ENCODE measurements around the gene NARS2.
"Not testable (repeated sequence)": the region's sequence is repeated elsewhere in the genome, so short reads cannot be mapped to it uniquely, and the experiment has no call there.

NARS2 gene

DNA sequence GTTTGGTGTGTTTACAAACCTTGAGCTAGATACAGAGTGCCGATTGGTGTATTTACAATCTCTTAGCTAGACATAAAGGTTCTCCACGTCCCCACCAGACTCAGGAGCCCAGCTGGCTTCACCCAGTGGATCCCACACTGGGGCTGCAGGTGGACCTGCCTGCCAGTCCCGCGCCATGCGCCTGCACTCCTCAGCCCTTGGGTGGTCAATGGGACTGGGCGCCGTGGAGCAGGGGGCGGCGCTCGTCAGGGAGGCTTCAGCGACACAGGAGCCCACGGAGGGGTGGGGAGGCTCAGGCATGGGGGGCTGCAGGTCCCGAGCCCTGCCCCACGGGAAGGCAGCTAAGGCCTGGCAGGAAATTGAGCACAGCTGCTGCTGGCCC, 109.9 kb downstream of the NARS2 start:
- not testable (repeated sequence) for H4K91ac ChIP-seq (ENCODE audit: low read length); H3K79me1 ChIP-seq (replicated peaks; ENCODE audit: low read length, poor library complexity, severe bottlenecking); H3K4me3 ChIP-seq (ENCODE audit: insufficient read depth in 1 of 2, low read depth in 1 of 2, low read length in 2 of 2); H3K36me3 ChIP-seq (ENCODE audit: control insufficient read depth in 1 of 2, insufficient read depth in 2 of 2, low read depth in 1 of 2, low read length in 2 of 2); H2BK12ac ChIP-seq (ENCODE audit: low read length in 2 of 2); H3K27ac ChIP-seq (ENCODE audit: low read length, poor library complexity, severe bottlenecking); DNase-seq; H2BK120ac ChIP-seq (ENCODE audit: low read depth, low read length); H3K27me3 ChIP-seq (ENCODE audit: control insufficient read depth in 1 of 2, insufficient read depth in 1 of 2, low read length in 2 of 2); H3K9me3 ChIP-seq (ENCODE audit: control insufficient read depth, low read length); H3K18ac ChIP-seq (ENCODE audit: low read depth in 1 of 2, low read length in 2 of 2); H3K9ac ChIP-seq (ENCODE audit: low read length); H3K4me2 ChIP-seq (ENCODE audit: low read length, poor library complexity, severe bottlenecking); H3K4me1 ChIP-seq (ENCODE audit: control insufficient read depth, insufficient read depth, low read depth, low read length); H2AK5ac ChIP-seq (ENCODE audit: low read length, severe bottlenecking); H3K23ac ChIP-seq (ENCODE audit: low read length in 2 of 2); H2AFZ ChIP-seq (ENCODE audit: low read depth, low read length); H3K4ac ChIP-seq (ENCODE audit: low read depth in 1 of 2, low read length in 2 of 2); H2BK5ac ChIP-seq (ENCODE audit: low read depth, low read length, poor library complexity, severe bottlenecking); H4K8ac ChIP-seq (ENCODE audit: low read length); H2BK15ac ChIP-seq (ENCODE audit: low read depth, poor library complexity, severe bottlenecking); H3K14ac ChIP-seq (ENCODE audit: low read length in 2 of 2)
- WGBS, result 94% methylated on average over 14 of the region's 14 CpGs

DNA sequence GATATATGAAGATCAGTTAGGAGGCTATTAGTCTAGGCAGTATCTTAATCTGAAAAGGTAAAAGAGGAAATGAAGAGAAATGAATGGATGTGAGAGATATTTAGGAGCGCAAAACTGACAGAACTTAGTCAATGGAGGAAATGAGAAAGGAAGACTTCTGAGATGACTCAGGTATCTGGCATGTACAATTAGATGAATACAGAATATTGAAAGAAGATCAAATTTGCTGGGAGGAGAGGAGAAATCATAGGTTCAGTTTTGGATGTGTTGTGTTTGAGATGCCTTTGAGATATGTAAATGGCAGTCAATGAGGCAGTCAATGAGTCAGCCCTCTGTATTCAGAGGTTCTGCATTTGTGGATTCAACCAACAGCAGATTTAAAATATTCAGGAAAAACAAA, 114.2 kb downstream of the NARS2 start:
- Histone ChIP-seq H3K36me3 (ENCODE audit: control insufficient read depth in 1 of 2, insufficient read depth in 2 of 2, low read depth in 1 of 2, low read length in 2 of 2) (peaks cover 7 to 19% of the 10 kb centered on the region in 2 experiments), H3K27me3 (ENCODE audit: control insufficient read depth in 1 of 2, insufficient read depth in 1 of 2, low read length in 2 of 2) (no peaks in the 10 kb centered on the region), H3K18ac (ENCODE audit: low read depth in 1 of 2, low read length in 2 of 2) (no peak overlapping the region), H2AFZ (ENCODE audit: low read depth, low read length) (no peak overlapping the region), H3K27ac (ENCODE audit: low read length, poor library complexity, severe bottlenecking) (no peak overlapping the region), H2BK120ac (ENCODE audit: low read depth, low read length) (no peak overlapping the region), H3K9ac (ENCODE audit: low read length) (no peak overlapping the region), H3K4ac (ENCODE audit: low read depth in 1 of 2, low read length in 2 of 2) (no peak overlapping the region), H2BK12ac (ENCODE audit: low read length in 2 of 2) (no peak overlapping the region), H4K91ac (ENCODE audit: low read length) (no peak overlapping the region), H3K4me1 (ENCODE audit: control insufficient read depth, insufficient read depth, low read depth, low read length) (no peaks in the 10 kb centered on the region), H4K8ac (ENCODE audit: low read length) (no peak overlapping the region), H2BK15ac (ENCODE audit: low read depth, poor library complexity, severe bottlenecking) (no peak overlapping the region), H3K4me3 (ENCODE audit: insufficient read depth in 1 of 2, low read depth in 1 of 2, low read length in 2 of 2) (no peak overlapping the region), H3K4me2 (ENCODE audit: low read length, poor library complexity, severe bottlenecking) (no peak overlapping the region), H2BK5ac (ENCODE audit: low read depth, low read length, poor library complexity, severe bottlenecking) (no peak overlapping the region), H3K79me1 (replicated peaks; ENCODE audit: low read length, poor library complexity, severe bottlenecking) (no peaks in the 10 kb centered on the region), H3K23ac (ENCODE audit: low read length in 2 of 2) (no peak overlapping the region), H3K14ac (ENCODE audit: low read length in 2 of 2) (no peak overlapping the region), H3K9me3 (ENCODE audit: control insufficient read depth, low read length) (no peaks in the 10 kb centered on the region), H2AK5ac (ENCODE audit: low read length, severe bottlenecking) (no peak overlapping the region)
- DNase-seq, result no peak
- 84% methylated on average over 1 of the region's 1 CpG for WGBS

DNA sequence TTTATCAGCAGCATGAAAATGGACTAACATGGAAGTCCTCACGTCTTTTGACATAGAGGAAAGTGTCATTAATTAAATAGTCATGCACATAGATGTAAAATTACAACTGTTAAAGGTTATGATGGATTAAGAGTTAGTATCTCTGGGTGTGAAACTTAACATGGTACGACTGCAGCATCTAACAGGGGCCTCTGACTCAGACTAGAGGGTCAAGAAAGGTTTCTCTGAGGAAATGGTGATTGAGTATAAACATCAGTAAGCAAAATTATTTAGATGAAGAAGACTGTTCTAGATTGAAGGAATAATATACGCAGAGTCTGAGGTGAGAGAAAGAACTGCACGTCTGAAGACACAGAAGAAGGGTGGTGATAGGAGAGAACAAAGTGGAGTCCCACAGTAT, 114.9 kb downstream of the NARS2 start:
- no peak overlapping the region for H3K4me2 ChIP-seq (ENCODE audit: low read length, poor library complexity, severe bottlenecking)

DNA sequence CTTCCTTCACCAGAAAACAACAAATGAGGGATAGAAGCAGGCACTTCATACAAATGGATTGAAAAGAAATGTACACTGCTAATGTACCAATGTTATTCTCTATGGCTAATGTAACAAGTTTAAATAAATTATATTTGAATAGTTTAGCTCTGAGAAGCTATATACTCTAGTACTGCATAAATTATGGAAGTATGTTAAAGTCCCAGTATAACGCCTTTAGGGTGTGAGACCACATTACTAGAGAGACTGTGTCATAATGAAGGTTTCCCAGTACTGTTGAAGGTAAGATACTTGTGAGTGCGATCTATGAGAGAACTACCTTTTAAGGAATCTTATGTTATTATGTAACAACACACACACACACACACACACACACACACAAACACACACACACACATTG, 117.2 kb downstream of the NARS2 start:
- WGBS, result 60% methylated on average over 1 of the region's 2 CpGs

More for the DNA sequence above, 114.9 kb downstream of the NARS2 start:
- Histone ChIP-seq H2AK5ac (ENCODE audit: low read length, severe bottlenecking) (no peak overlapping the region), H2BK15ac (ENCODE audit: low read depth, poor library complexity, severe bottlenecking) (no peak overlapping the region), H3K23ac (ENCODE audit: low read length in 2 of 2) (no peak overlapping the region), H3K27me3 (ENCODE audit: control insufficient read depth in 1 of 2, insufficient read depth in 1 of 2, low read length in 2 of 2) (no peaks in the 10 kb centered on the region), H3K9me3 (ENCODE audit: control insufficient read depth, low read length) (no peaks in the 10 kb centered on the region), H3K9ac (ENCODE audit: low read length) (no peak overlapping the region), H3K18ac (ENCODE audit: low read depth in 1 of 2, low read length in 2 of 2) (no peak overlapping the region), H2BK5ac (ENCODE audit: low read depth, low read length, poor library complexity, severe bottlenecking) (no peak overlapping the region), H3K4ac (ENCODE audit: low read depth in 1 of 2, low read length in 2 of 2) (no peak overlapping the region), H4K8ac (ENCODE audit: low read length) (no peak overlapping the region), H3K79me1 (replicated peaks; ENCODE audit: low read length, poor library complexity, severe bottlenecking) (no peaks in the 10 kb centered on the region), H2BK120ac (ENCODE audit: low read depth, low read length) (no peak overlapping the region), H3K27ac (ENCODE audit: low read length, poor library complexity, severe bottlenecking) (no peak overlapping the region), H3K4me1 (ENCODE audit: control insufficient read depth, insufficient read depth, low read depth, low read length) (no peaks in the 10 kb centered on the region), H2AFZ (ENCODE audit: low read depth, low read length) (no peak overlapping the region), H3K36me3 (ENCODE audit: control insufficient read depth in 1 of 2, insufficient read depth in 2 of 2, low read depth in 1 of 2, low read length in 2 of 2) (peaks cover under 1 to 21% of the 10 kb centered on the region in 2 experiments), H2BK12ac (ENCODE audit: low read length in 2 of 2) (no peak overlapping the region), H3K14ac (ENCODE audit: low read length in 2 of 2) (no peak overlapping the region), H4K91ac (ENCODE audit: low read length) (no peak overlapping the region), H3K4me3 (ENCODE audit: insufficient read depth in 1 of 2, low read depth in 1 of 2, low read length in 2 of 2) (no peak overlapping the region)
- DNase-seq, result no peak
- WGBS, result 88% methylated on average over 3 of the region's 4 CpGs

More for the DNA sequence above, 117.2 kb downstream of the NARS2 start:
- no peaks in the 10 kb centered on the region for H3K79me1 ChIP-seq (replicated peaks; ENCODE audit: low read length, poor library complexity, severe bottlenecking)
- no peak overlapping the region for H4K8ac ChIP-seq (ENCODE audit: low read length)
- H3K4me2 ChIP-seq (ENCODE audit: low read length, poor library complexity, severe bottlenecking), result no peak overlapping the region
- H2AFZ ChIP-seq (ENCODE audit: low read depth, low read length), result no peak overlapping the region
- peaks cover 0 to 17% of the 10 kb centered on the region in 2 experiments for H3K36me3 ChIP-seq (ENCODE audit: control insufficient read depth in 1 of 2, insufficient read depth in 2 of 2, low read depth in 1 of 2, low read length in 2 of 2)
- H2BK15ac ChIP-seq (ENCODE audit: low read depth, poor library complexity, severe bottlenecking), result no peak overlapping the region
- H2AK5ac ChIP-seq (ENCODE audit: low read length, severe bottlenecking), result no peak overlapping the region
- no peak overlapping the region for H4K91ac ChIP-seq (ENCODE audit: low read length)
- H3K27me3 ChIP-seq (ENCODE audit: control insufficient read depth in 1 of 2, insufficient read depth in 1 of 2, low read length in 2 of 2), result no peaks in the 10 kb centered on the region
- H3K9me3 ChIP-seq (ENCODE audit: control insufficient read depth, low read length), result no peaks in the 10 kb centered on the region
- H3K14ac ChIP-seq (ENCODE audit: low read length in 2 of 2), result no peak overlapping the region
- H2BK120ac ChIP-seq (ENCODE audit: low read depth, low read length), result no peak overlapping the region
- H2BK5ac ChIP-seq (ENCODE audit: low read depth, low read length, poor library complexity, severe bottlenecking), result no peak overlapping the region
- H3K18ac ChIP-seq (ENCODE audit: low read depth in 1 of 2, low read length in 2 of 2), result no peak overlapping the region
- DNase-seq, result no peak
- no peak overlapping the region for H3K4ac ChIP-seq (ENCODE audit: low read depth in 1 of 2, low read length in 2 of 2)
- no peaks in the 10 kb centered on the region for H3K4me1 ChIP-seq (ENCODE audit: control insufficient read depth, insufficient read depth, low read depth, low read length)
- H3K27ac ChIP-seq (ENCODE audit: low read length, poor library complexity, severe bottlenecking), result no peak overlapping the region
- no peak overlapping the region for H3K23ac ChIP-seq (ENCODE audit: low read length in 2 of 2)
- H2BK12ac ChIP-seq (ENCODE audit: low read length in 2 of 2), result no peak overlapping the region
- H3K9ac ChIP-seq (ENCODE audit: low read length), result no peak overlapping the region
- H3K4me3 ChIP-seq (ENCODE audit: insufficient read depth in 1 of 2, low read depth in 1 of 2, low read length in 2 of 2), result no peak overlapping the region

Data from mesenchymal stem cell (in vitro differentiated cells and primary cell).